IMR-90 (cell line): Measurements from ENCODE around the gene KRTAP4-16. TPM values are rescaled to one million over a fixed set of nuclear protein-coding genes. Genes with fewer than 3 reads are reported as not detected.

Experiments used
- ATAC-seq: fragments of 200-7000 bp; cut with Tn5 transposase; 2 replicates; pipeline ENCODE4 v1.9.1; 2020; ENCODE audit warnings: low read depth, mild to moderate bottlenecking, moderate library complexity
- BruUV-seq: library from RNA; stranded (reverse); fragments of 400-500 nt; replicated peaks from 2 replicates; lab custom pipeline; 2021; lab: Mats Ljungman, UMichigan
- CTCF ChIA-PET: fragments of 300-600 bp; formaldehyde crosslinking; extraction: SDS; loops from one replicate; lab custom pipeline; 2021; ENCODE audit warnings: antibody characterized with exemption; lab: Yijun Ruan, JAX
- POLR2A ChIA-PET: fragments of 300-600 bp; sonication (Branson Sonifier 250); formaldehyde crosslinking; loops from one replicate; lab custom pipeline; 2022; ENCODE audit warnings: antibody characterized with exemption; ENCODE audit not compliant: unreplicated experiment; lab: Charles Lee
- DNase-seq: peaks from one replicate; pipeline ENCODE4 v3.0.0; 2013
- H2AFZ ChIP-seq: replicated peaks from 2 replicates; pipeline ENCODE3; 2013; ENCODE audit warnings: low read length, mild to moderate bottlenecking; ENCODE audit not compliant: poor library complexity
- H2AK5ac ChIP-seq: 2 replicates; pipeline ENCODE4 v1.6.1; 2013; ENCODE audit warnings: low read depth, low read length, inconsistent platforms
- H2AK9ac ChIP-seq: replicated peaks from 2 replicates; pipeline ENCODE3; 2013; ENCODE audit warnings: mild to moderate bottlenecking, low read depth, low read length, moderate library complexity; ENCODE audit not compliant: poor library complexity
- H2BK120ac ChIP-seq: 2 replicates; pipeline ENCODE4 v1.6.1; 2013; ENCODE audit warnings: low read depth, low read length, inconsistent platforms
- H2BK15ac ChIP-seq: 3 replicates; pipeline ENCODE4 v1.6.1; 2013; ENCODE audit warnings: low read depth, low read length, inconsistent platforms
- H2BK20ac ChIP-seq: 2 replicates; pipeline ENCODE4 v1.6.1; 2013; ENCODE audit warnings: low read depth, mild to moderate bottlenecking, inconsistent platforms, low read length, moderate library complexity
- H2BK5ac ChIP-seq: 2 replicates; pipeline ENCODE4 v1.6.1; 2013; ENCODE audit warnings: mild to moderate bottlenecking, low read depth, low read length, inconsistent platforms; ENCODE audit not compliant: poor library complexity, severe bottlenecking
- H3K14ac ChIP-seq: replicated peaks from 2 replicates; pipeline ENCODE4 v1.6.1; 2013; ENCODE audit warnings: low read depth, low read length, inconsistent platforms
- H3K18ac ChIP-seq: 2 replicates; pipeline ENCODE4 v1.6.1; 2013; ENCODE audit warnings: low read depth, low read length, control low read depth
- H3K23ac ChIP-seq: 2 replicates; pipeline ENCODE4 v1.6.1; 2013; ENCODE audit warnings: low read depth, low read length, inconsistent platforms
- H3K27ac ChIP-seq: 2 replicates; pipeline ENCODE4 v1.5.1; 2013; ENCODE audit warnings: mild to moderate bottlenecking, control low read depth, low read length; ENCODE audit not compliant: insufficient read depth
- H3K27me3 ChIP-seq: 2 replicates; pipeline ENCODE4 v1.6.1; 2013; ENCODE audit warnings: low read length; ENCODE audit not compliant: control insufficient read depth, insufficient read depth
- H3K36me3 ChIP-seq: 2 replicates; pipeline ENCODE4 v1.6.1; 2013; ENCODE audit warnings: low read length, mixed read lengths; ENCODE audit not compliant: control insufficient read depth, insufficient read depth
- H3K4ac ChIP-seq: 2 replicates; pipeline ENCODE4 v1.6.1; 2013; ENCODE audit warnings: low read depth, low read length, inconsistent platforms
- H3K4me1 ChIP-seq: 2 replicates; pipeline ENCODE4 v1.6.1; 2013; ENCODE audit warnings: low read length, mixed read lengths; ENCODE audit not compliant: control insufficient read depth, insufficient read depth
- H3K4me2 ChIP-seq: 2 replicates; pipeline ENCODE4 v1.6.1; 2013; ENCODE audit warnings: low read depth, mild to moderate bottlenecking, control low read depth, low read length, moderate library complexity
- H3K4me3 ChIP-seq: 2 replicates; pipeline ENCODE4 v1.5.1; 2013; ENCODE audit warnings: low read depth, mild to moderate bottlenecking, control low read depth, low read length, moderate library complexity; ENCODE audit not compliant: insufficient read depth
- H3K56ac ChIP-seq: 2 replicates; pipeline ENCODE4 v1.6.1; 2013; ENCODE audit warnings: low read length, inconsistent platforms; ENCODE audit not compliant: insufficient read depth; ENCODE audit errors: extremely low read depth
- H3K79me1 ChIP-seq, 2 experiments: 2 replicates each; pipeline ENCODE4 v1.6.1; 2013; ENCODE audit warnings: low read length in 2 of 2, inconsistent platforms in 1 of 2, low read depth in 1 of 2
- H3K9ac ChIP-seq: 2 replicates; pipeline ENCODE4 v1.6.1; 2013; ENCODE audit warnings: low read depth, low read length, control low read depth
- H3K9me1 ChIP-seq: 2 replicates; pipeline ENCODE4 v1.6.1; 2013; ENCODE audit warnings: low read length, inconsistent platforms; ENCODE audit not compliant: insufficient read depth
- H3K9me3 ChIP-seq: 2 replicates; pipeline ENCODE4 v1.6.1; 2013; ENCODE audit warnings: low read length; ENCODE audit not compliant: control insufficient read depth, insufficient read depth
- H4K20me1 ChIP-seq: 2 replicates; pipeline ENCODE4 v1.6.1; 2013; ENCODE audit warnings: low read length, inconsistent platforms; ENCODE audit not compliant: insufficient read depth
- H4K5ac ChIP-seq: 2 replicates; pipeline ENCODE4 v1.6.1; 2013; ENCODE audit warnings: mild to moderate bottlenecking, low read depth, low read length, control low read depth
- H4K8ac ChIP-seq, 2 experiments: 2 replicates each; pipeline ENCODE4 v1.6.1; 2013; ENCODE audit warnings: low read depth in 2 of 2, low read length in 2 of 2, control low read depth in 1 of 2, inconsistent platforms in 1 of 2
- H4K91ac ChIP-seq: 2 replicates; pipeline ENCODE4 v1.6.1; 2013; ENCODE audit warnings: low read depth, low read length, inconsistent platforms; ENCODE audit not compliant: insufficient read depth
- FOS ChIP-seq: fragments of 150-350 bp; IDR thresholded peaks from 2 replicates; pipeline ENCODE4 v1.6.1; 2016; ENCODE audit warnings: low read depth, low read length
- RAD21 ChIP-seq: IDR thresholded peaks from 2 replicates; pipeline ENCODE4 v1.6.1; 2012; ENCODE audit warnings: low read length, improper control_type of control experiment
- USF2 ChIP-seq: fragments of 150-350 bp; IDR thresholded peaks from 2 replicates; pipeline ENCODE4 v1.6.1; 2017; ENCODE audit warnings: mild to moderate bottlenecking, antibody characterized with exemption, low read length, low read depth
- WGBS, 2 experiments: methylation state at CpG; one replicate each; pipeline versions ENCODE4 v1.1.5 to v1.1.7; 2013; ENCODE audit warnings: missing lambda C conversion rate in 2 of 2; ENCODE audit not compliant: insufficient read length in 1 of 2; ENCODE audit errors: extremely low coverage in 2 of 2; 5-methylcytosine and 5-hydroxymethylcytosine counted together
- dilution Hi-C: fragments of 300-500 bp; cut with HindIII; formaldehyde crosslinking; loops from one replicate; pipeline ENCODE4 v1.14.3; 2018; ENCODE audit warnings: low sequenced_read_pairs; ENCODE audit not compliant: unreplicated experiment
- in situ Hi-C: fragments of 300-500 bp; cut with MboI; formaldehyde crosslinking; loops from 3 replicates; pipeline ENCODE4 v1.14.3; 2019; ENCODE audit warnings: low sequenced_read_pairs, inconsistent platforms, mixed read lengths
- intact Hi-C: fragments of 100-400 bp; cut with micrococcal nuclease; formaldehyde crosslinking; loops from 2 replicates; pipeline ENCODE4 v1.10.0; 2022
- polyA plus RNA-seq, 3 experiments: library from polyadenylated mRNA; depleted of rRNA; stranded (reverse); fragments of >200 nt; gene quantifications; 2 replicates each; pipeline ENCODE4 v1.2.3, GENCODE V29; 2012; ENCODE audit warnings: low replicate concordance in 1 of 3
- total RNA-seq: library from RNA; depleted of rRNA; stranded (reverse); fragments of >200 nt; gene quantifications from 2 replicates; pipeline ENCODE4 v1.2.3, GENCODE V29; 2012
- TF ChIP-seq, protein P1 (sequence below): fragments of 150-350 bp; IDR thresholded peaks from 2 replicates; pipeline ENCODE4 v1.6.1; 2016; ENCODE audit warnings: low read depth, mild to moderate bottlenecking, low read length, moderate library complexity, borderline replicate concordance

The KRTAP4-16 gene
- total and polyA plus RNA-seq, 2 of the 4 experiments (the other 2 are of a cell fraction): not detected

- in situ Hi-C loops: no loop called here
- ATAC-seq: peak; percentile 65; the same call in 1 of the 2 replicates
Observed at GRCh38 chr17:41131979-41132378, 30.0 kb upstream of the KRTAP4-16 start.

More at GRCh38 chr17:41131979-41132378, 30.0 kb upstream of the KRTAP4-16 start:
- intact Hi-C loops (no loop called here), dilution Hi-C loops (no loop called here)
- Histone ChIP-seq H3K4ac (peak overlapping the region; percentile 77), H3K23ac (no peak overlapping the region), H4K20me1 (no peaks in the 10 kb centered on the region), H3K9me1 (no peaks in the 10 kb centered on the region), H2BK15ac (peak overlapping the region; percentile 72; the same call in 2 of the 3 replicates), H3K56ac (no peak overlapping the region), H2AK9ac (no peak overlapping the region), H3K14ac (peak overlapping the region; percentile 35), H3K27me3 (no peaks in the 10 kb centered on the region), H3K4me3 (no peak overlapping the region), H2BK120ac (peak overlapping the region; percentile 91), H3K9ac (no peak overlapping the region), H3K27ac (peak overlapping the region; percentile 16; the same call in 1 of the 2 replicates), H3K9me3 (no peaks in the 10 kb centered on the region), H3K18ac (peak overlapping the region; percentile 98; the same call in 1 of the 2 replicates), H3K79me1 (no peaks in the 10 kb centered on the region), H4K91ac (peak overlapping the region; percentile 74), H4K5ac (peak overlapping the region; percentile 95; the same call in 1 of the 2 replicates), H4K8ac (peak overlapping the region; percentile 31 to 90), H2BK5ac (peak overlapping the region; percentile 98), H2BK20ac (peak overlapping the region; percentile 92), H3K4me1 (peaks cover 4% of the 10 kb centered on the region), H2AK5ac (peak overlapping the region; percentile 85), H3K4me2 (peak overlapping the region; percentile 76; the same call in 1 of the 2 replicates), H2AFZ (no peak overlapping the region), H3K36me3 (no peaks in the 10 kb centered on the region)
- BruUV-seq: no TSS peak
- DNase-seq: peak; percentile 67
- WGBS, 2 experiments: no CpG with 5 or more reads among the region's 3 CpGs
- ChIA-PET POLR2A (no interaction called here), CTCF (interaction anchor here (1.0 kb wide), 1 partner anchor 198 kb away, joined by 3 read pairs; no protein-coding TSS in a partner anchor)
- TF ChIP-seq, protein P1, sequence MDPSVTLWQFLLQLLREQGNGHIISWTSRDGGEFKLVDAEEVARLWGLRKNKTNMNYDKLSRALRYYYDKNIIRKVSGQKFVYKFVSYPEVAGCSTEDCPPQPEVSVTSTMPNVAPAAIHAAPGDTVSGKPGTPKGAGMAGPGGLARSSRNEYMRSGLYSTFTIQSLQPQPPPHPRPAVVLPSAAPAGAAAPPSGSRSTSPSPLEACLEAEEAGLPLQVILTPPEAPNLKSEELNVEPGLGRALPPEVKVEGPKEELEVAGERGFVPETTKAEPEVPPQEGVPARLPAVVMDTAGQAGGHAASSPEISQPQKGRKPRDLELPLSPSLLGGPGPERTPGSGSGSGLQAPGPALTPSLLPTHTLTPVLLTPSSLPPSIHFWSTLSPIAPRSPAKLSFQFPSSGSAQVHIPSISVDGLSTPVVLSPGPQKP: no peak
- TF ChIP-seq RAD21 (no peak), USF2 (no peak), FOS (peak; percentile 57; the same call in 1 of the 2 replicates)
